ENCODE results near the gene DPP4. TPM values are rescaled to one million over a fixed set of nuclear protein-coding genes. Genes with fewer than 3 reads are reported as not detected.

Gene DPP4
- total and polyA plus RNA-seq, 12 donors: 1.1 to 8.3 (median 4.1) TPM

GRCh38 chr2:162063899-162064298 is 10.1 kb downstream of the DPP4 start:
- Histone ChIP-seq H3K4me1 (peaks cover 0 to 8% (median 0%) of the 10 kb centered on the region in 9 donors), H3K36me3 (no peaks in the 10 kb centered on the region), H3K4me3 (no peak overlapping the region), H3K27me3 (no peaks in the 10 kb centered on the region), H3K27ac (no peak overlapping the region), H3K9me3 (no peaks in the 10 kb centered on the region)
- DNase-seq (no peak), ATAC-seq (no peak)
- intact Hi-C loops (cut with DNase I): no loop called here
- WGBS, 2 donors: 70 to 77% methylated on average over 3 of the region's 3 CpGs
- TF ChIP-seq CTCF (IDR thresholded peaks at IDR 0.05): no peak

DNA sequence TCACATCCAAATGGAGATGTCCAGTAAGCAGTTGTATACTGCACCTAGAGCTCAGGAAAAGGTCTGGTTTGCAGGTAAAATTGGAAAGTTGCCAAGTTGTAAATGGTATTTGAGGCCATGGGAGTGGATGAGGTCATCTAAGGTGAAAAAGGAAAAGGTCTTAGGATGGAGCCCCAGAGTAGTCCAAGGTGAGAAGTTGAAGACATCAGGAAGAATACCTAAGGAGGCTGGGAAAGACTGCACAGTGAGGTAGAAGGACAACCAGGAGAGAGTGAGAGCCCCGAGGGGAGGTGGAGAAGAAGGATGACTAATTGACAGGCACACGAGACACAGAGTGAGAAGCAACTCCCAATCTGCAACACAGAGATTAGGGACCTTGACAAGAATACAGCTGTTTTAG is 10.7 kb downstream of the DPP4 start:
- Histone ChIP-seq H3K27me3 (no peaks in the 10 kb centered on the region), H3K9me3 (no peaks in the 10 kb centered on the region), H3K36me3 (no peaks in the 10 kb centered on the region), H3K4me3 (no peak overlapping the region), H3K27ac (no peak overlapping the region), H3K4me1 (peaks cover 0 to 8% (median 0%) of the 10 kb centered on the region in 9 donors)
- WGBS, 2 donors: 68 to 78% methylated on average over 2 of the region's 2 CpGs
- DNase-seq (no peak), ATAC-seq (no peak)
- TF ChIP-seq CTCF (IDR thresholded peaks at IDR 0.05): no peak
- intact Hi-C loops (cut with DNase I): no loop called here

- Histone ChIP-seq H3K27ac (no peak overlapping the region), H3K4me3 (no peak overlapping the region), H3K36me3 (no peaks in the 10 kb centered on the region), H3K4me1 (peaks cover 0 to 8% (median 0%) of the 10 kb centered on the region in 9 donors), H3K27me3 (no peaks in the 10 kb centered on the region), H3K9me3 (peaks cover 0 to 3% (median 1%) of the 10 kb centered on the region in 11 donors)
- DNase-seq: no peak
- ATAC-seq: no peak
- TF ChIP-seq CTCF (IDR thresholded peaks at IDR 0.05): no peak
- intact Hi-C loops (cut with DNase I): no loop called here
- WGBS, 2 donors: 95 to 98% methylated on average over 2 of the region's 2 CpGs
Measured at GRCh38 chr2:162062559-162062958, 11.5 kb downstream of the DPP4 start.

DNA sequence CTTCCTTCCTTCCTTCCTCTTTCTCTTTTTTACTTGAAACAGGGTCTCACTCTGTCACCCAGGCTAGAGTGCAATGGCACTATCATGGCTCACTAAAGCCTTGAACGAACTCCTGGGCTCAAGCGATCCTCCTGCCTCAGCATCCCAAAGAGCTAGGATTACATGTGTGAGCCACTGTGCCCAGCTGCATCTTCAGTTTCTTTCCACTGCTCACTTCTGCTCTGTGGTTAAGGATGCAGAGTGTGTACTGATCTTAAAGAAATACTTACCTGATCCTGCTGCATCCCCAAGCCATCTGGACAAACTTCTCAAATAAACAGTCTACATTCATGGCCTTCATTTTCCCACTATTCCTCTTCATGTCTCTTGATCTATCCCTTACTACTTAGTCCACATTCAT is 13.0 kb downstream of the DPP4 start:
- no peaks in the 10 kb centered on the region for H3K36me3 ChIP-seq
- H3K4me3 ChIP-seq: no peak overlapping the region
- ATAC-seq (no peak), DNase-seq (no peak)
- peaks cover 0 to 17% (median 10%) of the 10 kb centered on the region in 11 donors for H3K9me3 ChIP-seq
- no peak for TF ChIP-seq CTCF (IDR thresholded peaks at IDR 0.05)
- no peaks in the 10 kb centered on the region for H3K27me3 ChIP-seq
- intact Hi-C loops (cut with DNase I): no loop called here
- H3K27ac ChIP-seq: no peak overlapping the region
- 93 to 95% methylated on average over 2 of the region's 2 CpGs for whole genome bisulfite sequencing, 2 donors
- H3K4me1 ChIP-seq: peaks cover 0 to 8% (median 0%) of the 10 kb centered on the region in 9 donors
